HUES48 (cell line): Measurements from ENCODE around the gene NKD1.

Experiments used
- H3K27ac ChIP-seq: one replicate; pipeline ENCODE4 v1.7.0; 2013; ENCODE audit warnings: low read depth, low read length, inconsistent platforms
- H3K27me3 ChIP-seq: 2 replicates; pipeline ENCODE4 v1.6.1; 2013; ENCODE audit warnings: mild to moderate bottlenecking, low read length; ENCODE audit not compliant: control insufficient read depth, insufficient read depth
- H3K36me3 ChIP-seq: 2 replicates; pipeline ENCODE4 v1.6.1; 2013; ENCODE audit warnings: low read length; ENCODE audit not compliant: control insufficient read depth, insufficient read depth
- H3K4me1 ChIP-seq: 2 replicates; pipeline ENCODE4 v1.6.1; 2013; ENCODE audit warnings: mild to moderate bottlenecking, low read length; ENCODE audit not compliant: control insufficient read depth, insufficient read depth
- H3K4me3 ChIP-seq: 2 replicates; pipeline ENCODE4 v1.5.1; 2013; ENCODE audit warnings: mild to moderate bottlenecking, low read depth, low read length
- H3K9ac ChIP-seq: 2 replicates; pipeline ENCODE4 v1.6.1; 2013; ENCODE audit warnings: mild to moderate bottlenecking, low read depth, low read length, moderate library complexity
- H3K9me3 ChIP-seq: 2 replicates; pipeline ENCODE4 v1.6.1; 2013; ENCODE audit warnings: low read length; ENCODE audit not compliant: control insufficient read depth, insufficient read depth

The NKD1 gene

DNA sequence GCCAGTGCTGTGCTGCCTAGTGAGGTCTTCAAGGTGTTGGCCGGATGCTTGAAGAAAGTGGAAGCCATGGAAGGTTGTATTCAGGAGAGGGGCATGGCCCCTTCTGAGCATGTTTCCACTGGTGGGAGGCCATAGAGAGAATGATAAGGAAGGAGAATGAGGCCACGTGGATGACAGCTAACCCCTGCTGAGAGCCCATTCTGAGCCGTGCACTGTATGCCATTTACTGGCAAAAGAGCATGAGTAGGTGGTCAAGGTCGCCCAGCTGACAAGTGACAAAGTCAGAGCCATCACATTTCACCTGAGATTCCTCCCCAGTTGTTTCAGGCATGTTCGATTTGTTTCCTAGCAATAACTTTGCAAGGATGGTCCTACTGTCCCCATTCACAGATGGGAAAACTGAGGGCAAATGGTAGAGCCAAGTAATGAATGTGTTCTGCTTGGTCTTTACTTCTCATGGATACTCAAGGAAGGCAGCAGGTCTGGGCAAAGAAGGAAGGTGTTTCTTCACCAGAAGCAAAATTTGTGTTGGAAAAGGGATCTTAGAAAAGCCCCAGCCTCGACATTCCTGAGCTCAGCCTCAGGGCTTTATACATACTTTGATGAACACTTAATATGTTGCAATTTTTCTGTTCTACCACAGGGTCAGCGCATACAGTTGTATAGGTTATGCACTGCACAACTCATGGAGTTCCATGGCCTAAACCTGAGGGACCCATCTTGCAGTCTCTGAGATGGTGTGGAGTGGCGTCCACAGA is 10.5 kb upstream of the NKD1 start:
- Histone ChIP-seq H3K27ac (no peak overlapping the region), H3K9ac (no peak overlapping the region), H3K9me3 (no peaks in the 10 kb centered on the region), H3K27me3 (0 out of 2 replicates have a peak, but pooled peaks cover under 1% of the 10 kb centered on the region), H3K36me3 (no peaks in the 10 kb centered on the region), H3K4me1 (peaks cover 14% of the 10 kb centered on the region; the same call in 1 of the 2 replicates), H3K4me3 (no peak overlapping the region)

DNA sequence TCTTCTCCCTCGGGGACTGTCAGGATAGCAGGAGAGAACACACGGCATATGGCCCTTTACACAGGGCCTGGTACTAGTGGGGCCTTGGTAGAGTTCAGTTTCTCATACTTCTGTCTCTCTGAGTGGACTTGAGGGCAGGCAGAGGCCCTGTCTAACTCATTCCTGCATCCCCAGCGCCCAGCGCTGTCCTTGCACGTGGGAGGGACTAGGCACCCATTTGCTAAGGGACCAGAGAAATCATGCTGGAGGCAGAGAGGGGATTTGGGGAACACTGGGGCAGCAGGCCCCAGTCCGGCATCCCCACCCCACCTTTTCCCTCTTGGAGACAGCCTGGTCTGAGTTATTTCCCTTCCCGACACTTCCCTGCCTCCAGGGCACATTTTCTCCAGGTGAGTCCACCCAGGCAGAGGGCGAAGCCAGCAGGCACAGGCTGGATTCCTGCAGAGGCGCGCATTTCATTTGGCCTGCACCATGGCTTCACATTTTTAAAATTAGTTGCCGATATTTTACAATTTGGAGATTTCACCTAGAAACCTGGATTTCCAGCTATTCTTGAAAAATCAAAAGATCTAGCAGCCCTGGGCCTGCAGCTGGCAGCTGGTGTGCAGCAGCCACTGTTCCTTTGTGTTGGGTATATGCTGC is 9.7 kb upstream of the NKD1 start:
- Histone ChIP-seq H3K4me1 (peaks cover 14% of the 10 kb centered on the region; the same call in 1 of the 2 replicates), H3K27me3 (peaks cover 4% of the 10 kb centered on the region; the same call in 1 of the 2 replicates), H3K9me3 (no peaks in the 10 kb centered on the region), H3K27ac (no peak overlapping the region), H3K36me3 (no peaks in the 10 kb centered on the region), H3K4me3 (no peak overlapping the region), H3K9ac (no peak overlapping the region)

DNA sequence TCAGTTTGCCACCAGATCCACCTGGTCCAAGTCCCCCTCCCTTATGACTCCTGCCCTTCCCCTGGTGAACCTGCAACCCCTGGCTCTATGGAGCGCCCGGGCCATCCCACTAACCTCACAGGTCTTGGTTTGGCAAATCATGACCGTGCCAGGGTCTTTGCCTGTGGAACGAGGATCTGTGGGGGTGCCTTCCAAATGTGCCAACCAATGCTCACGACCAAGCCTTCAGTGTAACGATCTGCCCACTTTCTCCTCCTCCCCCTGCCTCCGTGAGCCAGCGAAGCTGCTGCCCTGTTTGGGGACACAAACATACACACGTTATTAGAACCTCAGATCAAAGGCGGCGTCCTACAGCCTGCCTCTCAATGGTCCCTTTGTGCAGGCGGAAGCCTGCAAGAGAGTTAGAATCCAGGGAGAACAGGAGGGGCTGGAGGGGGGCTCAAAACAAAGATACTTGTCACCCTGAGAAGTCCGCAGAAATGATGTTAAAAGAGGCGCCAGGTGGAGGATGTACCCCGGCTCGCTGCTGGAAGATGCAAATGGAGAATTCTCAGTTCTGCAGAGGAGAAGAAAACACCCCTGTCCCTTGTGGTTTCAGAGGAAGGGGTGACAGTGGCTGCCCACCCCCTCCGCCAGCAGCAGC is 9.0 kb upstream of the NKD1 start:
- H3K9ac ChIP-seq, result no peak overlapping the region
- H3K27me3 ChIP-seq, result peaks cover 5% of the 10 kb centered on the region; the same call in 1 of the 2 replicates
- H3K4me3 ChIP-seq, result no peak overlapping the region
- no peaks in the 10 kb centered on the region for H3K36me3 ChIP-seq
- no peak overlapping the region for H3K27ac ChIP-seq
- H3K4me1 ChIP-seq, result peaks cover 14% of the 10 kb centered on the region; the same call in 1 of the 2 replicates
- H3K9me3 ChIP-seq, result no peaks in the 10 kb centered on the region

DNA sequence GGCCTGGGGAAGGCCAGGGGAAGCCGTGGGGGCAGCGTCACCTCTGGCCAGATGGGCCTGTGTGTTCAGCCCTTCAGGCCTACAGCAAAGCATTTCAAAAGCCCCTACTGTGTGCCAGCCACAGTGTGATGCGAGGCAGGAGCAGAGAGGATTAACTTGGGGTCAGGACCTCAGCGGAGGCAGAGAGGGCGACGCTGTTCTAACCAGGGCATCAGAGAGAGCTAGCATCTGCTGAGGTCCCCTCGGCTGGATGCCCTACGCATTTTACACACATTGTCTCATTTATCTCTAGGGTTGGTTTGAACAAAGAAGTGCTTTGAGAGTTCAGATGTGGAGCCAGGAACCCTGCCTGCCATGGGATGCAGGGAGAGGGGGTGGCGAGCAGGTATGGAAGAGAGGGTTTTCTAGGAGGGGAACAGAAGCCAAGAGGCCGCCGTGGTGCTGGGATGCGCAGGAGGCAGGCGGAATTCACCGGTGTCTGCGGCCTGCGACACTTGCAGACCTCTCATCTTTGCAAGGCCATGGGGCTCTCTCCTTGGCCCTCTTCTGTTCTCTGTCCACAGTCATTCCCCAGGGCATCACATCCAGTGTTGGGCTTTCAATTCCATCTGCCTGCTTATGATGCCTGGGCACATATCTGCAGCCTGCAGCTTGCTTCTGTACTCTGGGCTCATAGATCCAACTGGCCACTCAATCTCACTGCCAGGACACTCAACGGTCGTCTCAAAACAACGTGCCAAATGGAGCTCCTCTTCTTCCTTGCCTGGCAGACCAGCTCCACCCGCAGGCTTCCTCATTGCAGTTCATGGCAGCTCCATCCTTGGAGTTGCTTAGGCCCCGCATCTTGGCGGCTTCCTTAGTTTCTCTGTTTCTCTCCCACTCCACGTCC is 8.1 kb upstream of the NKD1 start:
- H3K4me1 ChIP-seq, result peaks cover 14% of the 10 kb centered on the region; the same call in 1 of the 2 replicates
- no peak overlapping the region for H3K27ac ChIP-seq
- no peaks in the 10 kb centered on the region for H3K36me3 ChIP-seq
- no peak overlapping the region for H3K9ac ChIP-seq
- no peaks in the 10 kb centered on the region for H3K9me3 ChIP-seq
- peaks cover 10% of the 10 kb centered on the region; the same call in 1 of the 2 replicates for H3K27me3 ChIP-seq
- H3K4me3 ChIP-seq, result no peak overlapping the region

DNA sequence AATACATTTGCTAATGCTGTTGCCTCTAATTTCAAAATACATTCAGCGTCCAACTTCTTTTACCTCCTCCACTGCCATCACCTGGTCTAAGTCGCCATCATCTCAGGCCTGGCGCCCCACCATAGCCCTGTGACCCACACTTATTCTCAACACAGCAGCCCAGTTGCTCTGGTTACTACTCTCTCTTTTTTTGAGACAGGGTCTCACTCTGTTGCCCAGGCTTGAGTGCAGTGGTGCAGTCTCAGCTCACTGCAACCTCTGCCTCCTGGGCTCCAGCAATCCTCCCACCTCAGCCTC is 7.5 kb upstream of the NKD1 start:
- no peak overlapping the region for H3K9ac ChIP-seq
- peaks cover 13% of the 10 kb centered on the region; the same call in 1 of the 2 replicates for H3K27me3 ChIP-seq
- peaks cover 14% of the 10 kb centered on the region; the same call in 1 of the 2 replicates for H3K4me1 ChIP-seq
- H3K4me3 ChIP-seq, result no peak overlapping the region
- no peak overlapping the region for H3K27ac ChIP-seq
- H3K9me3 ChIP-seq, result no peaks in the 10 kb centered on the region
- no peaks in the 10 kb centered on the region for H3K36me3 ChIP-seq

DNA sequence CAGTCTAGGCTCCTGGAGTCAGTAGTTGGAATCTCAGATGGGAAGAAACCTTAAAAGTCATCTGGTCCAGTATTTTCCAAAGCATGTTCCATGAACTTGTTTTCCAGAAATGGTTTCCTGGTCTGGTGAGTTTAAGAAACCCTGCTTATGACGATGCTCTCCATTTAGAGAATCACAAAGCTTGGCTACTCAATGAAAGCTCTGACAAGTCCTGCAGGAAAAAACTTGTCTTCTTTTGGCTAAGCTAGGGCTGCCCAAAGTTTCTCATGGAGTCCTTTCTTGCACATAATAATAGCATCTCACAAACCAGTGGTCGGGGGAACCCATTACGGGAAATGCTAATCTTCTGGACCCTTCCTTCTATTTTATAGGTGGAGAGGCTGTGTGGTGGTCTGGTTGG is 5.5 kb upstream of the NKD1 start:
- peaks cover 32% of the 10 kb centered on the region for H3K27me3 ChIP-seq
- H3K4me1 ChIP-seq, result peaks cover 14% of the 10 kb centered on the region; the same call in 1 of the 2 replicates
- H3K9ac ChIP-seq, result no peak overlapping the region
- H3K9me3 ChIP-seq, result no peaks in the 10 kb centered on the region
- no peaks in the 10 kb centered on the region for H3K36me3 ChIP-seq
- H3K27ac ChIP-seq, result no peak overlapping the region
- no peak overlapping the region for H3K4me3 ChIP-seq

DNA sequence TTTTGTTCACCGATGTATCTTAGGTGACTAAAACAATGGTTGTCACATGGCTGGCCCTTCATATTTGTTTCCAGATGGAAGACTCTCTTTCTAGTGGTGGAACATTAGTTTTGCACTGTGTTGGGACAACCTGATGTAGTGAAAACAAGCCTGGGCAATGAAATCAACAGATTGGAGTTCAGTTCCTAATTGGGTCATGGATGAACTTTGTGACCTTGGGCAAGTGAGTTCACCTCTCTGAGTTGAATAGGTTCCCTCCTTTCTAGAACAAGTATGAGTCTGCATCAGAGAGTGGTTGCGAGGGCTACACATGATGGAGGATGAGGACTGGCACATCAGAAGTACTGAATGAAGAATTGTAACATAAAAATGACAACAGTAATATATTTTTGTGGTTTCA is 2.1 kb upstream of the NKD1 start:
- peaks cover 3% of the 10 kb centered on the region for H3K4me1 ChIP-seq
- no peaks in the 10 kb centered on the region for H3K36me3 ChIP-seq
- no peak overlapping the region for H3K27ac ChIP-seq
- no peaks in the 10 kb centered on the region for H3K9me3 ChIP-seq
- H3K4me3 ChIP-seq, result no peak overlapping the region
- H3K27me3 ChIP-seq, result peaks cover 58% of the 10 kb centered on the region
- no peak overlapping the region for H3K9ac ChIP-seq

DNA sequence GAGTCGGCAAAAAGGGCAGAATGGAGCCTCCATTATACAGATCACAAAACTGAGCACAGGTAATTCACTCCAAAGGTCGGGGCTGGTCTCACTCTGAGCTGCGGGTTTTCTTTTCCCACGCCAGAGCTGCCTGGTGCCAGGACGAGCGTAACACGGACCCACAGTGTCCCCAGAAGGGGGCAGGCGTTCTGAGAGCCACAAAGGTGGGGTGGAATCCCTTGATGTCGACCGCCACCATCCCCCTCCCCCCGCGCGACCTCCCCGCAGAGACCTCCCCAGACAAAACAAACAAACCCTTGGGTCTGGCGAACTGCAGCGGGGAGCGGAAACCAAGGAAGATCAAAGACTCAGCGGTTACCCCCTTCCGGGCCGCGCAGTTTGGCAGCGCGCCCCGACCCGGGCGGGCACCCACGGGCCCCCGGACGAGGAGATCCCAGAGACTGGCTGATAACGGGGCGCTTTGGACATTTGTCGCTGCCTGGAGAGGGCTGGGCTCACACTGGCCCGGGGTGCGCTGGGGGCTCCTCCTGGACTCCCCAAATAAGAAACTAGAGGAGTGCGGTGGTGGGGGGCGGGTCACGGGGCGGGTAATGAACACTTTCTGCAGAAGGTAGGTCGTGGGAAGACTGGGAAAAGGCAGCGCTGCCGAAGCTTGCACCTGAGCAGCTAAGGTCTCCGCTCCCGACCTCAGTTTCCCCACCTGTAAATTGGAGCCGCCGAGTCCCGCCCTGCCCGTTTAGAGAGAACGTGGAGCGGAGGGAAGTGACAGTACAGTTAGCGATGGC is 664 bp upstream of the NKD1 start:
- H3K9me3 ChIP-seq, result no peaks in the 10 kb centered on the region
- peaks cover 3% of the 10 kb centered on the region; the same call in 1 of the 2 replicates for H3K4me1 ChIP-seq
- H3K9ac ChIP-seq, result no peak overlapping the region
- H3K27me3 ChIP-seq, result peaks cover 60% of the 10 kb centered on the region
- H3K36me3 ChIP-seq, result no peaks in the 10 kb centered on the region
- H3K4me3 ChIP-seq, result peak overlapping the region; percentile 72
- no peak overlapping the region for H3K27ac ChIP-seq

DNA sequence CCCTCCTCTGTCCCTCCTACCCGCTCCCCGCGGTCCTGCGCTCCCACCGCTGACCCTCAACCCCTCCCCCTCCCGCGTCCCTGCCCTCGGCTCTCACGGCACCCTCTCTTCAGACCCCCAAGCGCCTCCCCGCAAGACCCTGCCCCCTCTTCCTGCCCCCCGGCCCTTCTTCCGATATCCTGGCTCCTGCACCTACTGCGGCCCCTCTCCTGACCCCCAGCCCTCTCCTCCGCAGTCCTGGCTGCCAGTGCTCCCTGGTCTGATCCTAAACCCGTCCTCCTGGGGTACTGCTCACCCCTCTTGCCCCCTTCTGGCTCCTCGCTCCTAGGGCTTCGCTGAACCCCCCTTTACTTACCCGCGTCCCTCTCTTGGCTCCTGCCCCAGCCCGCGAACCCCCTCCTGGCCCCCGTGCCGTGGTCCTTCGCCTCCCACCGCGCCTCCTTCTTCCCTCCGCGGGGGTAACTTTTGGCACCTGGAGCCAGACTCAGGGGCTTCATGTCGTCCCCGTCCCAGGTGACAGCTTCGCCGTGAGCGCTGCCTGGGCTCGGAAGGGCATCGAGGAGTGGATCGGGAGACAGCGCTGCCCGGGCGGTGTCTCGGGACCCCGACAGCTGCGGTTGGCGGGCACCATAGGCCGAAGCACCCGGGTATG is 839 bp downstream of the NKD1 start:
- Histone ChIP-seq H3K27ac (no peak overlapping the region), H3K4me3 (peak overlapping the region; percentile 66), H3K4me1 (peaks cover 3% of the 10 kb centered on the region; the same call in 1 of the 2 replicates), H3K36me3 (no peaks in the 10 kb centered on the region), H3K9ac (no peak overlapping the region), H3K27me3 (peaks cover 56% of the 10 kb centered on the region), H3K9me3 (no peaks in the 10 kb centered on the region)
